GM19035 (cell line): ENCODE data around the gene ILDR1.
"Not testable (repeated sequence)": the region's sequence is repeated elsewhere in the genome, so short reads cannot be mapped to it uniquely, and the experiment has no call there.

Source experiments
- ATAC-seq: cut with Tn5 transposase; IDR thresholded peaks from one replicate; pipeline ENCODE4 v1.9.1; 2021; ENCODE audit not compliant: unreplicated experiment

ILDR1 gene

DNA sequence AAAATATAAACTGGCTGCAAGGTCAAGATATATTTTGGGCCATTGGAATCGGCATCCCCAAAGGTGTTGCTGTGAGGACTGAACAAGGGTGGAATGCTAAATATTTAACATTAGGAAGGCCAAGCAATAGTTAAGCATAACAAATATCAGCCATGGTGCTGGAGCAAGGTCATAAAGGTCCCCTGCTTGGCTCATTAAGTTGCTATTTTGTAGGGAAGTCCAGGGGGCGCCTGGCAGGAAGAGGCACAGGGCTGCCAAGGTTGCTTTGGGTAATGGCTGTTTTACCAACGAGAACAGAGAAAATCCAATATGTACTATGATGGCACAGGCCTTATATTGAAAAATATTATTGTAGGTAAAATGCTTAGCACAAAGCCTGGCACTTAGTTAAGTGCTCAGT, 65.7 kb downstream of the ILDR1 start:
- no peak for ATAC-seq

DNA sequence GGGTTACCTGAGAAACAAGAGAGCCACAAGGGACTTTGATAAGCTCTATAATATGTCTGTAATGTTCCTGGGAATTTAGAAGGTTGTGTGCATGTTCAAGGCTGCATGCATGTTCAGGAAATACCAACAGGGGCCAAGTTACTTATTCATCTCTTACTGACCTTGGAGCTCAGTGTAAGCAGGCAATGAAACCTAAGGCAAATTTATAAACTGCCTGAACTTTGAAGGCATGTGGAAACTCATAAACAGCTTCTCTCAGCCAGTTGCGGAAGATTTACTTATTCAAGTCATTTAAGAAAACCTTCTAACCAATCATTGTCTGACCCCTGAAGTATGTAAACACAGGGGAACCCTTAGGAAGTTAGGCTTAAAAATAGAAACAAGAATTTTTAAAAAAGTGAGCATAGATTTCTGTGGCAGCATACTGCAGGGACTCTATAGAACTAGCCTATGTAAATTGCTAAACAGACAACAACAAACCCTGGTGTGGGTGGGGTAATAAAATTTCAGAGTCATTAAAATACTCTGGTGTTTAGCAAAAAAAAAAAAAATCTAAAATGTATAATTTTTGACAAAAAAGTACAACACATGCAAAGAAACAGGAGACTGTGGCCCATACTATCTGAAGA, 70.6 kb downstream of the ILDR1 start:
- no peak for ATAC-seq

DNA sequence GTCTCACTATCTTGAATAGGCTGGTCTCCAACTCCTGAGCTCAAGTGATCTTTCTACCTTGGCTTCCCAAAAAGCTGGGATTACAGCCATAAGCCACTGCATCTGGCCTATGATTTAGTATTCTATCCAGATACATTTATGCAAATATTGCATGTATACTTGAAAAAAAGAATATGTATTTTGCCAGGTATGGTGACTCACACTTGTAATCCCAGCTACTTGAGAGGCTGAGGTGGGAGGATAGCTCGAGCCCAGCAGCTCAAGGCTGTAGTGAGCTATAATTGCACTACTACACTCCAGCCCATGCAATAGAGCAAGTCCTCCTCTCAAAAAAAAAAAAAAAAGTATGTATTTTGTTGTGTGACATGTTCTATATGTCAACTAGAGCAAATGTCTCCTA, 73.4 kb downstream of the ILDR1 start:
- ATAC-seq: no peak

DNA sequence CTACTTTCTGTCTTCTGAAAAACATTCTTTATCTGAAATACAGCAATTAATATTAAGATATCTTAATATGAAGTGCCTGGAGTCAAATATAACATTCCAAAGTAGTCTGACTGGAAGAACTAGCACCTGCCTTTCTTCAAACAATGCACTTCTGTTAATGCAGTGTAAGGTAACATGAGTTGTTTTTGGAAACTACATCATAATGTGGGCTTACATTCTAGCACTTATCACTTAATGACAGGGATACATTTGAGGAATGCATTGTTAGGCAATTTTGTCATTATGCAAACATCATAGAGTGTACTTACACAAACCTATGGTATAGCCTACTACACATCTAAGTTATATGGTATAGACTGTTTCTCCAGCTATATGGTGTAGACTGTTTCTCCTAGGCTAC, 78.6 kb downstream of the ILDR1 start:
- no peak for ATAC-seq

DNA sequence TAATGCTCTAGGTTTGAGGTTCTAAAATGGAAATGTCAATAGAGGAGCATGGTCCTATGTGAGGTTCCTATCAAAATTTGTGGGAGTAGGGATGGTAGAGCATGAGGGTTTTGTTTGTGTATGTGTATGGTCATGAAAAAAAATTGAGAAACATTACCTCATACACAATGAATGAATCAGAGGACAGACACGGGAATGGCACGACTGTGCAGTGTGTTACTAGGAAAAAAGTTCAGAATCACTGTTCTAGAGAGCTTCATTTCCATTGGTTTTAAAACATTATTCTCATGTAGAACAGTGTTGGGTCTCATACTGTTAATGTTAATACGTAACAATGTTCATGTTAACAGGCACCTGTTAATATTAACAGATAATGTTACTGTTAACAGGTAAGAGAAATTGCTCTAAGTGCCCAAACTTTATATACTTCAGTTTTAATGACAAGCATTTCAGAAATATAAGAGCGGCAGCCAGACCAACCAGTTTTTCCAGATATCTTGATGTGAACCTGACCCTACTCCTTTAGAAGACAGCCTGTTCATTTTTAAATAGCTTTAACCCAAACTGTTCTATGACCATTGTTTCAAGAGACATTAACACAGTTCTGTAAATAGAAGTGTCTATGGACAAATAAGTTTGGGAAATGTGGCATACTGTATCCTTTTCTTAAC, 79.8 kb downstream of the ILDR1 start:
- ATAC-seq: no peak

DNA sequence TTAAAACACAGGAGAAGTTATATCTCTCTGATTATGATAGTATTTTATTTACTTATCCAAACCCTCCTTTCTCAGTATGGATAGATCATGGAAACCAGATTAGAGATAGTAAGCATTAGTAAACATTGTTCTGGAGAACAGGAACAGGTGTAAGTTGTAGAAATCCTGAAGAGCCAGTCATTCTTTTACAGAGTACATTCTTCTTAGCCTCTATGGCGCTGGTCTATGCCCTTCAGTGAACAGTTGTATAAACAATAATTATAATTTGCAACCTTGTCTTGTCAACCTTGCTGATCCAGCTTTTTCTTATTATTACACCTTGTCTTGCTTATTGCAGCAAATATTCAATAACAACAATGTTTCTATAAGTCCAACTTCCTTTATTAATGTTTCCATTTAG, 80.5 kb downstream of the ILDR1 start:
- no peak for ATAC-seq

DNA sequence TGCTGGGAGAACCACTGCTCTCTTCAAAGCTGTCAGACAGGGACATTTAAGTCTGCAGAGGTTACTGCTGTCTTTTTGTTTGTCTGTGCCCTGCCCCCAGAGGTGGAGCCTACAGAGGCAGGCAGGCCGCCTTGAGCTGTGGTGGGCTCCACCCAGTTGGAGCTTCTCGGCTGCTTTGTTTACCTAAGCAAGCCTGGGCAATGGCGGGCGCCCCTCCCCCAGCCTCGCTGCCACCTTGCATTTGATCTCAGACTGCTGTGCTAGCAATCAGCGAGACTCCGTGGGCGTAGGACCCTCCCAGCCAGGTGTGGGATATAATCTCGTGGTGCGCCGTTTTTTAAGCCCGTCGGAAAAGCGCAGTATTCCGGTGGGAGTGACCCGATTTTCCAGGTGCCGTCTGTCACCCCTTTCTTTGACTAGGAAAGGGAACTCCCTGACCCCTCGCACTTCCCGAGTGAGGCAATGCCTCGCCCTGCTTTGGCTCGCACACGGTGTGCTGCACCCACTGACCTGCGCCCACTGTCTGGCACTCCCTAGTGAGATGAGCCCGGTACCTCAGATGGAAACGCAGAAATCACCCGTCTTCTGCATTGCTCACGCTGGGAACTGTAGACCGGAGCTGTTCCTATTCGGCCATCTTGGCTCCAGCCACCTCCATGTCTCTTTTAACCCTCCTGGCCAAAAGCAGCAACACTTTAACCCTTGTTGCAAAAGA, 83.7 kb downstream of the ILDR1 start:
- ATAC-seq: not testable (repeated sequence)
